ENCODE measurements around the gene GABRB2. TPM values are rescaled to one million over a fixed set of nuclear protein-coding genes. Genes with fewer than 3 reads are reported as not detected.

The GABRB2 gene
- total and polyA plus RNA-seq, 2 of the 13 experiments (the other 11 are each of a cell fraction or from before 2014, with no cell fraction given): 0.01 TPM; not detected in 1

- in situ Hi-C loops (cut with HindIII; ENCODE audit: extremely low pct_ligation_motif_present, low pct_unique_long_range_greater_than_20kb): no loop called here
- WGBS (ENCODE audit: low lambda C conversion rate): 0% methylated on average over 1 of the region's 1 CpG
- CTCF ChIA-PET (ENCODE audit: low intra/inter-chr PET ratio, low total read pairs): no interaction called here
Measured at GRCh38 chr5:161431963-161432362, 114.6 kb downstream of the GABRB2 start.

More at GRCh38 chr5:161431963-161432362, 114.6 kb downstream of the GABRB2 start:
- Histone ChIP-seq H2AFZ (ENCODE audit: low read length) (no peak overlapping the region), H3K9ac (ENCODE audit: insufficient read depth, low read depth, low read length) (no peak overlapping the region), H3K9me3 (ENCODE audit: low read length) (no peaks in the 10 kb centered on the region), H3K4me3 (replicated peaks in 1 of 3; ENCODE audit: insufficient read depth in 1 of 3, low read depth in 2 of 3, low read length in 3 of 3) (no peak overlapping the region), H3K79me2 (ENCODE audit: insufficient read depth, low read length) (no peaks in the 10 kb centered on the region), H4K20me1 (ENCODE audit: insufficient read depth, low read length) (no peaks in the 10 kb centered on the region), H3K27ac (ENCODE audit: extremely low read length, insufficient read depth, low read length) (no peak overlapping the region), H3K27me3 (ENCODE audit: control insufficient read depth in 1 of 2, insufficient read depth in 2 of 2, low read length in 2 of 2) (no peaks in the 10 kb centered on the region), H3K4me1 (ENCODE audit: insufficient read depth, low read length) (no peaks in the 10 kb centered on the region), H3K4me2 (ENCODE audit: low read depth, low read length) (no peak overlapping the region), H3K36me3 (replicated peaks in 1 of 2; ENCODE audit: control insufficient read depth in 1 of 2, insufficient read depth in 2 of 2, low read length in 2 of 2) (no peaks in the 10 kb centered on the region)
- DNase-seq (ENCODE audit: low spot score) (no peak), ATAC-seq (no peak), FAIRE-seq (no peak)
- TF ChIP-seq ZSCAN12 (CRISPR knock-in tag; IDR thresholded peaks at IDR 0.05) (no peak), ZBTB8A (CRISPR knock-in tag; IDR thresholded peaks at IDR 0.05; ENCODE audit: borderline replicate concordance, low read depth) (no peak), ZGPAT (CRISPR knock-in tag; IDR thresholded peaks at IDR 0.05) (no peak), BORCS8-MEF2B (CRISPR knock-in tag; IDR thresholded peaks at IDR 0.05) (no peak), RAD21 (CRISPR knock-in tag; IDR thresholded peaks at IDR 0.05) (no peak), ZNF263 (CRISPR knock-in tag; IDR thresholded peaks at IDR 0.05) (no peak), ARID4A (CRISPR knock-in tag; IDR thresholded peaks at IDR 0.05; ENCODE audit: borderline replicate concordance) (no peak), TERF1 (CRISPR knock-in tag; IDR thresholded peaks at IDR 0.05) (no peak), GTF3A (CRISPR knock-in tag; conservative IDR thresholded peaks at IDR 0.05) (no peak), ZNF432 (CRISPR knock-in tag; IDR thresholded peaks at IDR 0.05; ENCODE audit: borderline replicate concordance) (no peak), ZNF75D (CRISPR knock-in tag; IDR thresholded peaks at IDR 0.05; ENCODE audit: borderline replicate concordance) (no peak)
- TF ChIP-seq, protein P1, sequence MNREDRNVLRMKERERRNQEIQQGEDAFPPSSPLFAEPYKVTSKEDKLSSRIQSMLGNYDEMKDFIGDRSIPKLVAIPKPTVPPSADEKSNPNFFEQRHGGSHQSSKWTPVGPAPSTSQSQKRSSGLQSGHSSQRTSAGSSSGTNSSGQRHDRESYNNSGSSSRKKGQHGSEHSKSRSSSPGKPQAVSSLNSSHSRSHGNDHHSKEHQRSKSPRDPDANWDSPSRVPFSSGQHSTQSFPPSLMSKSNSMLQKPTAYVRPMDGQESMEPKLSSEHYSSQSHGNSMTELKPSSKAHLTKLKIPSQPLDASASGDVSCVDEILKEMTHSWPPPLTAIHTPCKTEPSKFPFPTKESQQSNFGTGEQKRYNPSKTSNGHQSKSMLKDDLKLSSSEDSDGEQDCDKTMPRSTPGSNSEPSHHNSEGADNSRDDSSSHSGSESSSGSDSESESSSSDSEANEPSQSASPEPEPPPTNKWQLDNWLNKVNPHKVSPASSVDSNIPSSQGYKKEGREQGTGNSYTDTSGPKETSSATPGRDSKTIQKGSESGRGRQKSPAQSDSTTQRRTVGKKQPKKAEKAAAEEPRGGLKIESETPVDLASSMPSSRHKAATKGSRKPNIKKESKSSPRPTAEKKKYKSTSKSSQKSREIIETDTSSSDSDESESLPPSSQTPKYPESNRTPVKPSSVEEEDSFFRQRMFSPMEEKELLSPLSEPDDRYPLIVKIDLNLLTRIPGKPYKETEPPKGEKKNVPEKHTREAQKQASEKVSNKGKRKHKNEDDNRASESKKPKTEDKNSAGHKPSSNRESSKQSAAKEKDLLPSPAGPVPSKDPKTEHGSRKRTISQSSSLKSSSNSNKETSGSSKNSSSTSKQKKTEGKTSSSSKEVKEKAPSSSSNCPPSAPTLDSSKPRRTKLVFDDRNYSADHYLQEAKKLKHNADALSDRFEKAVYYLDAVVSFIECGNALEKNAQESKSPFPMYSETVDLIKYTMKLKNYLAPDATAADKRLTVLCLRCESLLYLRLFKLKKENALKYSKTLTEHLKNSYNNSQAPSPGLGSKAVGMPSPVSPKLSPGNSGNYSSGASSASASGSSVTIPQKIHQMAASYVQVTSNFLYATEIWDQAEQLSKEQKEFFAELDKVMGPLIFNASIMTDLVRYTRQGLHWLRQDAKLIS (CRISPR knock-in tag; IDR thresholded peaks at IDR 0.05): no peak
- TF ChIP-seq, protein P2, sequence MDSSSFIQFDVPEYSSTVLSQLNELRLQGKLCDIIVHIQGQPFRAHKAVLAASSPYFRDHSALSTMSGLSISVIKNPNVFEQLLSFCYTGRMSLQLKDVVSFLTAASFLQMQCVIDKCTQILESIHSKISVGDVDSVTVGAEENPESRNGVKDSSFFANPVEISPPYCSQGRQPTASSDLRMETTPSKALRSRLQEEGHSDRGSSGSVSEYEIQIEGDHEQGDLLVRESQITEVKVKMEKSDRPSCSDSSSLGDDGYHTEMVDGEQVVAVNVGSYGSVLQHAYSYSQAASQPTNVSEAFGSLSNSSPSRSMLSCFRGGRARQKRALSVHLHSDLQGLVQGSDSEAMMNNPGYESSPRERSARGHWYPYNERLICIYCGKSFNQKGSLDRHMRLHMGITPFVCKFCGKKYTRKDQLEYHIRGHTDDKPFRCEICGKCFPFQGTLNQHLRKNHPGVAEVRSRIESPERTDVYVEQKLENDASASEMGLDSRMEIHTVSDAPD (CRISPR knock-in tag; IDR thresholded peaks at IDR 0.05): no peak
- intact Hi-C loops (cut with micrococcal nuclease; ENCODE audit: unreplicated experiment): no loop called here
- BruUV-seq (replicated peaks): no TSS peak
- POLR2A ChIA-PET: no interaction called here
